NOMO-1 (cell line): Measurements from ENCODE around the gene CEP135.

ENCODE experiments used
- DNase-seq, 2 experiments: peaks; one replicate each; lab custom pipeline; 2025; ENCODE audit not compliant: unreplicated experiment in 2 of 2; lab: John Stamatoyannopoulos, UW

CEP135 gene

DNA sequence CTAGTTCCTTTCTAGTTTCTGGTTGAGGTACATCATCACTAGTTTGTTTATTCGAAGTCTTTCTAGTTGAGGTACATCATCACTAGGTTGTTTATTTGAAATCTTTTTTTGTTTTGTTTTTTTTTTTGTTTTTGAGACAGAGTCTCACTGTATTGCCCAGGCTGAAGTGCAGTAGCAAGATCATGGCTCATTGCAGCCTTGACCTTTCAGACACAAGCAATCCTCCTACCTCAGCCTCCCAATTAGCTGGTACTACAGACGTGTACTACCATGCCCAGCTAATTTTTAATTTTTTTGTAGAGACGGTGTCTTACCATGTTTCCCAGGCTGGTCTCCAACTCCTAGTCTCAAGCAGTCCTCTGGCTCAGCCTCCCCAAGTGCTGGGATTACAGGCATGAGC, 54.9 kb downstream of the CEP135 start:
- DNase-seq: no peak

DNA sequence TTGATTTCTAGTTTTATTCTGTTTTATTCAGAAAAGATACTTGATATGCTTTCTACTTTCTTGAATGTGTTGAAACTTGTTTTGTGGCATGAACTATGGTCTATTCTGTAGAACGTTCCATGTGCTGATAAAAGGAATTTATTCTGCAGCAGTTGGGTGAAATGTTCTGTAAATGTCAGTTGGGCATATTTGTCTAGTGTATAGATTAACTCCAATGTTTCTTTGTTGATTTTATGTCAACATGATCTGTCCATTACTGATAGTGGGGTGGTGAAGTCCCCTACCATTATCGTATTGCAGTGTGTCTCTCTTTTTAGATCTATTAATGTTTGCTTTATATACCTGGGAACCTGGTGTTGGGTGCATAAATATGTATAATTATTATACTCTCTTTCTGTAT, 55.5 kb downstream of the CEP135 start:
- DNase-seq: no peak

DNA sequence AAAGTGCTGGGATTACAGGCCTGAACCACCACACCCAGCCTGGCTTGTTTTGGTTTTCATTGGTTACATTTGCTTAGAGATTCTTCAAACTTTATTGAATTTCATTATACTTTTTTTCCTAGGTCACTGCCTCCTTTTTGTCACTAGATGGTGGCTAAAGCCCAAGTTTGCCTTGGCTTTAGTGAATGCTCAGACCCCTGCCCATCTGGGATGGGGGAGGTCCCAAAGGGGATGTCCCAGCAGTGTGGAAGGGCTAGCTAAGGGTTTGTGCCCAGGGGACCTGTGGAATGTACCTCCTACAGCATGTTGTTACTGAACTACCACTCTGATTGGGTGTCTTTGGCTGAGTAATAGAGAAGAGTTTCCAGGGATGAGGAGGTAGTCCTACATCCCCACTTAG, 58.4 kb downstream of the CEP135 start:
- DNase-seq: no peak

DNA sequence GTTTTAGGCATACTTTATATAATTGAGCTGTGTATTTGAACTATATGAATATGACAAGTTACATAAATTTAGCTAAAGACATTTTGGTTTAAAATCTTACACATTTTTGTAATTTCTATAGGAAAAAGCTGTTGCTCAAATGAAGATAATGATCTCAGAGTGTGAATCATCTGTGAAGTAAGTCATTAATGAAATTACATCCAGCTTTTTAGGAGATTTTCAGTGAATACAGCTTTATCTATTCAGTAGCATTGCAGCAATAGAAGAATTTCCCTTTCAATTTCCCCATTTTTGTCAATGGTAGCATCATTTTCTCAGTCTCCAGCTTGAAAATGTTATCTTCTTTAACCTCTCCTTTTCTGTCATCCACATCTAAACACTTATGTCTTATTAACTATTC, 59.5 kb downstream of the CEP135 start:
- no peak for DNase-seq

DNA sequence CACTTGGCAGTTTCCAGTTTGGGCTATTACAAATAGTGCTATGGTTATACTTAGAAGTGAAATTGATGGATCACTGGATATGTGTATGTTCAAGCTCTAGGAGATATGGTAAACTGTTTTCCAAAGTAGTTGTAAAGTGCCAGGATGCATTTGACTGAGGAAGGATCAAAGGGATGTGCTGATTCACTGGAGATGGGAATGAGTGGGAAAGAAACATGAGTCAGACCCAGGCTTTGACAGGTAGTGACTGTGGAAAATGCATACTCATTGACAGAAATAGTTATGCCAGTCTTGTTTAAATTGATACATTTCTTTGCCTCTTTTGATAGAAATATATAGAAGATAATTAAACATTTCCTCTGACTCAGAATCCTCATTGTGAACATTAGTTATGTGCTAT, 77.9 kb downstream of the CEP135 start:
- DNase-seq: no peak

DNA sequence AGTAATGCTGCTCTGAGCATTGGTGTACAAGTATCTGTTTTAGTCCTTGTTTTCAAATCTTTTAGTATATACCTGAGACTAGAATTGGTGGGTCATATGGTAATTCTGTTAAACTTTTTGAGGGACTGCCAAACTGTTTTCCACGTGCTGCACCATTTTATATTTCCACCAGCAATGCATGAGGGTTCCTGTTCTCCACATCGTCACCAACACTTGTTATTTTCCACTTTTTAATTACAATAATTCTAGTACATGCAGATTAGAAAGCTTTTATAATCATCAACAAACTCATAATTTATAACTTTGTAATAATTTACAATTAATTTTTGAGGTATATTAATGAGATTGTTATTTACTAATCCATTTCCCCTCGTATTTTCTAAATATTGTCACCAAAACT, 79.4 kb downstream of the CEP135 start:
- no peak for DNase-seq

DNA sequence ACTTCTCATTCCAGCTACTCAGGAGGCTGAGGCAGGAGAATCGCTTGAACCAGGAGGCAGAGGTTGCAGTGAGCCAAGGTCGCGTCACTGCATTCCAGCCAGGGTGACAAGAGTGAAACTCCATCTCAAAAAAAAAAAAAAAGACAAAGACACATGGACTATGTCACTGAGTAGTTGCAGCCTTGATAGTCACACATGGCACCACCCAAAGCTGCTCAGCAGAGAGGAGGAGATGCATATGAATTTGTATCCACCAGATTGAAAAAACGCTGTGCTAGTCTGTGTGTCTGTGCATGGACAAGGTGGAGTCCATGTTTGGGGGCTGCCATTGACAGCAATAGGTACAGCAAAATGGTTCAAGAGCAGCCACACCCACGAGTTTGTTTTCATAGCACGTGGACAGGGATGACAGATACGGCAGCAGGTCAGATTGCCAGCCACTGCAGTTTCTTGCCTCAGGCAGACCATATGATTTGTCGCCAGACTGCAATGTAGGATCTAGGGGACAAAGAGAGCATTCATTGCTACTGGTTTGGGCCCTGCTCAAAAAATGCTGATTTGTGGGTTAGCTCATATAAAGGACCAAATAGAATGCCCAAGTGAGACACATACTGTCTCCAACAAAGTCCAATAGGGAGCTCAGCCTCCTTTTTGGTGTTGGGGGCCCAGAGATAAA, 89.9 kb downstream of the CEP135 start:
- no peak for DNase-seq

DNA sequence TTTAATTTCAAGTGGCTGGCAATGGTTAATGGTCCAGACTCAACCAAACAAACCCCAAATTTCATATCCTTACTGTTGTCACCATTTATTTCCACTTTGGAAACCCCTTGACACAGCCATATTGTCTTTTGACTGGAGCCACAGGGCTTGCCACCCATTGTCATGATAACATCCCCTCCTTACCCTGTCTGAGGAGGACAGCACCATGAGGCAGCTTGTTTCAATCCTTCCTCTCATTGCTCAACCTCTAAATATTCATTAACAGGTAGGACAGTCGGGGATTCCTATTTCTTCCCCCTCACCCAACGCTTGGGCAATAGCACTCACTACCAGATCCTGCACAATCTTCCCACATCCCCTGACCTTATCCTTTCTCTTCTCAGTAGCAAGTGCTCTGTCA, 92.1 kb downstream of the CEP135 start:
- DNase-seq: no peak

DNA sequence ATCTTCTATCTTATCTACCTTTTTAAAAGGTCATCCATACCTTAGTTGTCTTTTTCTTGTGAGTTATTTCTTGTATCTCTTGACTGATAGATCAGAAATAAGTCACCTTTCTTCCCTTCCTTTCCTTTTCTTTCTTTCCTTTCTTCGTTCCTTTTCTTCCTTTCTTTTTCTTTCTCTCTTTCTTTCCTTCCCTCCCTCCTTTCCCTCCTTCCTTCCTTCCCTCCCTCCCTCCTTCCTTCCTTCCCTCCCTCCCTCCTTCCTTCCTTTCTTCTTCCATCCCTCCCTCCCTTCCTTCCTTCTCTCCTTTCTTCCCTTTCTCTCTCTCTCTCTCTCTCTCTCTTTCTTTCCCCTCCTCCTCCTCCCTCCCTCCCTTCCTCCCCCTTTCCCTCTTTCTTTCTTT, 93.5 kb downstream of the CEP135 start:
- DNase-seq: no peak

DNA sequence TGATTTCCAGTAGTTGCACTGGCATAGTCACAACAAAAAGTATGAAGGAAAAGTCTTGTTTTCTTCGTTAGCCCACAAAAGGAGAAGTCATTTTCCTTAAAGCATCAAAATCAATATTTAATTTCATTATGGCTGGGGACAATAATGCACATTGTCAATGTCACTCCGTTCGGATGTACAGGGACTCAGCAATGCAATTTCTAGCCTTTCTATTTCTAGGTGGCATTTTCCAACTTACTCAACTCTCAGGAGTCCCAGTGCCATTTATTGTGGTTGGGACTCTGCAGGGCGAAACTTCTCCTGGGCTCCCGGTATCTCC, 99.6 kb downstream of the CEP135 start:
- DNase-seq: peak in 1 of 2 experiments; percentile 9

DNA sequence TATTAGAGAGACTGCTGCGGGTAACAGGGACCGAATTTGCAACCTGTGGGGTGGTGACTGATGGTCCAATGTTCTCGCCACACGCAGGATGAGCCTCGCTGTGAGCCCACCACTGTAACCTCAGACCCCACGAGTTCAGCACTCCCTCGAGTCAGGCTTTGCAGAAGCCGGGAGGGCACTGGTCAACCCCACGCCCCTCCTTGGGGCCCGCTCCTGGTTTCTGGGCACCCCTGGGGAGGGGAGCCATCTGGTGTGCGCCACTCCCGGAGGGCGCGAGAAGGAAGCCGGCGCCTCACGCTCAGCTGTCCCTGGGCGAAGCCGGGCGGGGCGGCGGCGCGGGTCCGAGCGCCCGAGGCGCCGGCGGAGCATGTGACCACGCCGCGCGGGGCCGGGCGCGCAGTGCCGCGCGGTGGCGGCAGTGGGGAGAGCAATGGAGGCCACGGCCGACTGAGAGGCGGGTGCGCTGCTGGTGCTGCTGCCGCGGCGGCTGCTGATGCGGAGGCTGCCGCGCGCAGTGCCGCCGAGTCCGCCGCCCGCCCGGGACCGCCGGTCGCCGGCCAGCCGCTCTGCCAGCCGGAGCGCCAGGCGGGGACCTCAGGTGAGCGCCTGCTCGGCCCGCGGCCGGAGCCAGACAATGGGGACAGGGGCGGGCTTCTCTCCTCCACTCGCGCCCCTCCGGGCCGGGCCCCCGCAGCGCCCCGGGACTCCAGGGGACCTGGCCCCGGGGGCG, 100.1 kb downstream of the CEP135 start:
- DNase-seq: peak; percentile 29 to 52

DNA sequence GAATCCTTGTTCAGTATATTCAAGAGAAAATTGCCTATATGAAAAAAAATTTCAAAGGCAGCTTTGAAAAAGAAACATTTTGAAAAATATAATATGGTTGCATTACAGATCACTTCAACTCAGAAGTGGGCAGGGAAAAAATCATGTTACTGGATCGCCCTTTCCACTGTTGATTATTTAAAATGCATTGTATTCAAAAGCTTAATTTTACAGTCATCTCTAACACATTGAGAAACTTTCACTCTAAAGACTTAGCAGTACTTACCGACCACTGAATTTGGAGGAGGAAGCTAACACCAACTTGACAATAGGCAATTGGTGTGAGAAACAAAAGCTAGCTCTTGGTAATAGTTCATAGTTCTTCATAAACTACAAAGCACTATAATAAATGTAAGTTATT, 101.9 kb downstream of the CEP135 start:
- DNase-seq: no peak

DNA sequence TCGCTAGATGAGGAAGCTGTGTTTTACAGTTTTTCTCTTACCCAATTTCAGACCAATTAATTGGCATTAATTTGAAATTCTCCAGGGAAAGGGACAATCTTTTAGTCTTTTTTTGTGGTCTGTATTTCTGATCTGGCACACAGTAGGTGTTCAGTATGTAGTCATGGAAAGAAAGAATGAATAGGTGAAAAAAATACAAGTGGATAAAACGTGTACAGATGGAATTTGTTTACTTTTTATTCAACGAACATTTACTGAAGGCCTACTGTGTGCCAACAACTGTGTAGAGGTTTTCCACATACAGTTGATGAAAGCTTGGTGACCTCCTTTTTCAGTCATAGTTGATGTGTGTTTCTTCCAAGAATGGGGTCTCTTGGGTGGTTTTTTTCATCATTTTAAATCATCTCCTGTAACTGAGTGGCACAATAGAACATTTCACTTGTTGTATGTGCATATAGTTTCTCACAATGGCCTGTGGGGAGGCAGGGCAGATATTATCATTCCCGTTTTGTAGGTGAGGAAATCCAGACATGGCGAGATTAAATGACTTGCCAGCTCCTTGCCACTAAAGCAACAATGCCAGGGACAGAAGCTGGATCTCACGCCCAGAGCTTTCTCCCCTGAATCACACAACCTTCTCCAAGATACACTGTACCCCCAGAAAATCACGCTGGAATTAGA, 102.4 kb downstream of the CEP135 start:
- no peak for DNase-seq

DNA sequence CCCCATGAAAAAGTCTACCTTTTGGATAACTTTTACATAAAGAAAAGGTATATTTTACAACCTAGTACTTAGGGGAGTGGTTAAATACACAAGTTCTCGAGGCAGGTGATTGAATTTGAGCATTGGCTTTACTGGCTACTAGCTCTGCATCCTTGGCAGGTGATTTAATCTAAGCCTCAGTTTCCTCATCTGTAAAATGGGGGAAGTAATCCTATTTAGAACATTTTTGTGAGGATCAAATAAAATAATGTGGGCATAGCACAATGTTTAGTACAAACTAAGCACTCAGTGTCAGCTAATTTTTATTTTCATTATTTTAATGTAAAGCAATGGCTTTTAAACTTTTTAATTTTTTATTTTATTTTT, 102.9 kb downstream of the CEP135 start:
- DNase-seq: no peak

DNA sequence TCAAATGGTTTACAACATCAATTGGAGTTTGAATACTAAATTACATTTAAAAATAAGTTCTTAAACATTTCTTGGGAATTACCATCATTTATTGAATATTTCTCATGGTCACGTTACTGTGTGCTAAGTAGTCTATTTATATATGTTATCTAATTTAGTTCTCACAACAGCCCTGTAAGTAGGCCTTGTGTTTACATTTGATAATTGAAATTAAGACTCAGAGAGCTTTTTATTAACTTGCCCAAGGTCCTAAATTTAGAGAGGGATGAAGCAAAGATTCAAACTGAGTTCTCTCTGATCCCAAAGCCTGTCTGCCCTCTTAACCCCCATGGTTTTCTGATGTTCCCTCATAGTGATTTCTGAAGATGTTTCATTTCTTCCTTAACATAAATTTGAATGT, 103.7 kb downstream of the CEP135 start:
- no peak for DNase-seq

DNA sequence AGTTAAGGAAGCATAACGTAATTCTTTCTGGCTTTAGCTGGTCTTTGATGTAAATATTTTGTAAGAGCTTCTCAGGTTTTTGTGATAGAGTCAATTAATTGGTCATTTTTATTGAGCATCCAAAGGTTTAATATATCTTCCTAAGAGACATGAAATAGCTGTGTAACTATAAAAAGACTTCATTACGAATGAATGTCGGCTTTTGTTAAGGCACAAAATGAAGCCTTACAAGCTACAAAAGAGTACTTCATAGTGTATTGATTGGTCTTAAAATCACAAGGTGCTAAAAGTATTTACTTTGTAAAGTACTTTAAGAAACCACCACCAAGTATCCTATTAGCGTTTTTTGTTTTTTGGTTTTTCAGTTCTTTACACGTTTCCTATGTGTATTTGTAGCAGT, 104.2 kb downstream of the CEP135 start:
- DNase-seq: no peak

DNA sequence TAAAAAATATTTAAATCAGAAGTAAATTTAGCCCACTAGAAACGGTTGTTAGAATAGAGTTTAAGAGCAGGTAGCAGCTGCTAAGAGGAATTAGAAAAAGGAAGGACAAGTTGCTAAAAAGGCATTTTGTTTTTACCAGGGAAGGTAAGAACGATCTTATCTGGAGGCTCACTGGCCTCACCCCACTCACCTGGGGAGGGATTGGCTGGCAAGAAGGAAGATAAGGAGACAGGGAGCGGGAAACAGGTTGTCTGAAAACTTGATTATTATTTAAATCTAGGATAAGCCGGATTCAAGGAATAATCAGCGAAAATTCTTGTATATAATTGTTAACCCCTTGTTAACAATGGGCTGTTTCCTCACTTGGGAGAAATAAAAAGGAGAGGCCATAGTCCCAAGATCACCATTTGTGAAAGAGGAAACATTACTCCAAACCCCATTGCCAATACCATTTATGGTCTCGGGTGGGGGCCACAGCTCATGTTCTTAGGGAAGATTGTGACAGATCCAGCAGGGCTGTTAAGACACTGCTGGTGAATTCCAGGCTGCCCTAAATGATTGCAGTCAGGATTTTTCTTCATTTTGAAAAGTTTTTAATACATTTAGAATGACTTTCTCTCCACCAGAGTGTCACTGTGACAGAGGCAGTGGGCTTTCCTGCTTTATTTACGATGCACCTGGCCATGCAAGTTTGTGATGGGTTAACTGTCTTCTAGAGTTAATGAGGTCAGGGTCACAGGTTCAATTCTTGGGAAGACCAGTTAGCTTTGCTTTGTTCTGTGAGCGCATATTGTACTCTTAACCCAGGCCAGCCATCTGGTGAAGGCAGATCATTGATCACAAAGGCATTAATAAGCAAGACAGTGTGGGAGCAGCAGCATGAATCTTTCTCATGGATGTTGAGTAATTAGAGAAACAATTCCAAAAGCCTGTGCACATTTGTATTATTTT, 106.6 kb downstream of the CEP135 start:
- no peak for DNase-seq

DNA sequence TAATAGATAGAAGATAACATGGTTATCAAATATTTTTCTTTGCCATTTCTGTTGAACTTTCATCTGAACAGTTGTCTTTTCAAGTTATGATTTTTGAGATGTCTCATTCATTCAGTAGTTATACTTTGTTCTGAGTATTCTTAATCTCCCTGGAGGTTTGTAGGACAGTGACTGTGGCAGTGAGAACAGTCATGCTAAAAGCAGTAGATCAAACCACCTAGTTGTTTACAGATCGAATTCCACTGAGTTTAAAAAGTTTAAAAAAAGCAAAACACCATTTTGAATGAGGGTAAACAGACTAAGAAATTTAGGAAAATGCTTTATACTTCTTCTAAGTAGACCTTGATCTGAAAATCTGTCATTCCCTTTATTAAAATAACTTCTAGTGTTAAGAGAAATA, 107.2 kb downstream of the CEP135 start:
- DNase-seq: no peak

DNA sequence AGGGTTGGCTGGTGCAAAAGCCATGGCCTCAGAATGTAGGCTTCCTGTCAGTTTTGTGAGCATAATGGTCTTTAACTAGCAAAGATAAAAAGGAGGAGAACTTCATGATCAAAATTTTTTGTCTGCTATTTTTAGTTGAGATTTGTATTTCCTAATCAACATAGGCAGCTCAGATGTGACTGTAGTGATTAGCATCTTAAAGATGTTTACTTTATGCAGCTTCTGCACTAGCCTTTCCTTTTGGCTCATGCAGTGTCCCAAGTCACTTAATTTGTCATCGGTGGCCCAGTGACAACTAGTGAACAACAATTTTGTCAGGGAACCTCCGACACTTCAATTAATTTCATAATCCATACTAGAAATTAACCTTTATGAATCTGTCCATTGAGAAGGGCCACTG, 109.8 kb downstream of the CEP135 start:
- no peak for DNase-seq

DNA sequence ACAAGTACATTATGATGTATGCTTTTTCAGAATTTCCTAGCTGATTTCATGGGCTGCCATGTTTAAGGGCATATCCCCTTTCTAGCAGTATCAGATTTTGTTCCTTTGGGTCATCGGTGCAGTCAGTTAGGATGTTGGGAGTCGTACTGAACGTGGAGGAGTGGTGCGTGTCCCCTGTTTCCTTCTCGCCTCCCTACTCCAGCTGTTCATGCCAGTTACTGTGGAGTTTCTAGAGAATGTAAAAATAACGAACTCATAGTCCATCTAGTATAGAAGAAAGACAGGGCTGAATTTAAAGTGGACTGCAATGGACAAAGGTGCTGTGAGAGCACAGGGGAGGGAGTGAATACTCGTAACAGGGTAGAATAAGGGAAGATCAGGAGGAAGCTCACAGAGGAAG, 111.3 kb downstream of the CEP135 start:
- no peak for DNase-seq

DNA sequence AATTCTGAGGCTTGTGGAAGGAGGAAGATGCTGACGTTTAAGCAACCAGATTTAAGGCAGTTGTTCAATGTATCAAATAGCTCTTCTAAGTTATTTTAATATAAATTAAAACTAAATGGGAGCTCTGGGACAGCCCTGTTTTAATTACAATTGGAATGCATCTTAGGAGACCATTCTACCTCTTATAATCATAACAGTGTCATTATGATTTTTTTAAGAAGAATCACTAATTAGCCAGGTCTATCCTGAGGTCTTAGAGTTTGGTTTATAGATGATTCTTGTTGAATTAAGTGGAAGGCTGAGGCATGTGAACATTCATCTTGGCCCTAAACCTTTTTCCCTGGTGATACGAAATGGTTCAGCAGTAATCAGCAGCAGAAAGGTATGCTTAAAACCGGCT, 113.4 kb downstream of the CEP135 start:
- no peak for DNase-seq
